GM21529 (cell line): ENCODE measurements around the gene FAM217B.

Experiments used
- ATAC-seq: cut with Tn5 transposase; IDR thresholded peaks from one replicate; pipeline ENCODE4 v1.9.1; 2021; ENCODE audit not compliant: unreplicated experiment

Gene FAM217B

DNA sequence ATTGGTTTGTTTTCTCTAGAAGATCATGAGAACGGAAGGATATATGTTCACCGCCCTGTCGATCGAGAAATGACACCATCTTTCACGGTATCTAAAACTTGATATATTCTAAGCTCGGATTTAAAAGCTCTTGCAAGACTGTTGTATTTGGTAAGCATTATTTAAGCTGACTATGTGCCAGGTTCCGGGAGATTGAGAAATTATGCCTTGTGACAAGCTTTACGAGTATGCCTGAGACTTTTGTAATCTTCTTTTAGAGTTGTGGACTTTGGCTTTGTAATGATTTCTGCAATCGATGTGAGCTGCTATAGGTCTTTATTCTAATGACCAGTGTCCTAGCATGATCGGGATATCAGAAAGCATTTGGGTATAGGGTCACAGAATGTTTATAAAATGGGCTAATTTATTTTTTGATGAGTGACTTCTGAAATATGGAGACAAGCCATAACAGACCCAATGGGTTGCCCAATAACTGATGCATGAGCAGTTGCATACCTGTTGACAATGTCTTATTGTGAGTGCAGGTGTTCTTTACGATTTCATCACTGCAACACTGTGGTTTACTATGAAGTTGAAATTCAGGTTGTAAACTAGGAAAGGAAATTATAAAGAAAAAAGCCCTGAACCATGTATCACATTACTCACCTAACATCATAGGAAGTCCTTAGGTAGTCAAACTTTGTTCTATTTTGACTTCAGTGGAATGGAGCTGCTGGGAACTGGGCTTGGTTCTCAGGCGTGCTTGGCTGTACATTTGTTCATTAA, 32.0 kb downstream of the FAM217B start:
- no peak for ATAC-seq

DNA sequence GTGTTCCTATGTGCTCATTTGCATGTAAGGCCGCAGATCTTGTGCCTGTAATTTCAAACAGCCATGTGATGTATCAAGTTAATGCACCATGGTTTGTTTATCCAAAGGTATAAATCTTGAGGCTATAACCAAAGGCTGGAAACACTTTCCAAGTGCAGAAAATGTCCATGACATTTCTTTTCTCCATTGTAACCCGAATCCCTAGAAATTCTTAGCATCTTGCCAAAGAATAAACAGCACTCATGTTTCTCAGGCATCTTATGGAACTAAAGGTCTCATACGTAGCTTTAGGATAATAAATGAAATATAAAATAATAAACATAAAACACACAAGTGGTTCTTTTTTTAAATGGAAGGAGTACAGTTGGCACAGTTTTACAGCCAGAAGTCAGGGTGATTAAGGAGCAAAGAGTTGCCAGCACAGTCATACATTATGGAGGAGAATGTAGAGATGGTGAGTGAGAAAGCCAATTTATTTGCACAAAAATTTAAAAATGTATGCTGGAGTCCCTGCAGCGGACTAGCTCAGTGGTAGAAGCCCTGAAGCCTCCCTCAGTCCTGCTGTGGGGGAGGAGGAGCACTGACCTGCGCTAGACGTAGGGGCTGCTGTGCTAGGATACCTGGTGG, 36.1 kb downstream of the FAM217B start:
- ATAC-seq = no peak

DNA sequence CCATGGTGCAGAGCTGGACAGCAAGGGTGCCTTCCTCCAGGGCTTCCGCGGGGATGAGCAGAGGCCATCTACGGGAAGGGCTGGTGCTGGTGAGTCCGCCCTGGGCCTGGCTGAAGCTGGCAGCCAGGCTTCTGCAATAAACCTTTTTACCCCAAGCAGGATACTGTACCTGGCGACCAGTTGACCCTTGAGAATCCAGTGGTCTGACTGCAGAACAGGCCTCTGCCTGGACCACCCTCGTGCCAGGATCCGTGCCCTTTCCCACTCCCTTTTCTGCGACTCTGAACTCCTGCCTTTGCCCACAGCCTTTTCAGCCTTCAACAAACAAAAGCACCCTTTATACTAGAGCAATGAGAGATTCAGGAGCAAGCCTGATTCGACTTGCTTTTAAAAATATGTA, 36.9 kb downstream of the FAM217B start:
- no peak for ATAC-seq

DNA sequence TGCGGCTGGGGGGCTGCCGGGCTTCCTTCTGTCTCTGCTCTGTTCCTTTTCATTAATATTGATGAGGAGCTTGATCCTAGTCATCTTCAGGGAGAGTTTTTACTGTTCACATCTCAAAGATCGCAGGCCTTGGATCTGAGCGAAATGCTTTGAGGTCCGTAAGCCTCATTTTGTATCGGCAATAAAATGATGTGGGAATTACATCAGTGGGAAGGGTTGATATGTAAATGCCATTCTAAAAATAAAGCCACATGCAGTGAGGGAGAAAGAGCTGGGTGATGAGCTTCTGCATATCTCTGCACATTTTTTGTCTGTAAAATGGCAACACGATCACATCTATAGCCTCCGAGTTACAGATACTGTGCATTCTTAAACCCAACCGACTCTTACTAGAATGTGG, 42.9 kb downstream of the FAM217B start:
- no peak for ATAC-seq

DNA sequence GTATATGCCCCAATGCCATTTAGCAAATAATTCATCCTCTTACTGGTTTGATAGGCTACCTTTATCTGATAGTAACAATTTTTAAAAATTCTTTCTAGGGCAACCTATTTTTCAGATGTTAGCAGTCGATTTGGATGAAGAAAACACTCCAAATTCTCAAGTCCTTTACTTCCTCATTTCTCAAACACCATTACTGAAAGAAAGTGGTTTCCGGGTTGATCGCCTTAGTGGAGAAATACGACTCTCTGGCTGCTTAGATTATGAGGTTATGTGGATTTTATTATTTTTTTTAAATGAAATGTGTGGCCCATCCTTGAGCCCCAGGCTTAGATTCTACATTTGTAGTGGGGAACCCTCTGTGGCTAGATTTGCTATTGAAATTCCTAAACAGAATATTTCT, 44.4 kb downstream of the FAM217B start:
- ATAC-seq = no peak

DNA sequence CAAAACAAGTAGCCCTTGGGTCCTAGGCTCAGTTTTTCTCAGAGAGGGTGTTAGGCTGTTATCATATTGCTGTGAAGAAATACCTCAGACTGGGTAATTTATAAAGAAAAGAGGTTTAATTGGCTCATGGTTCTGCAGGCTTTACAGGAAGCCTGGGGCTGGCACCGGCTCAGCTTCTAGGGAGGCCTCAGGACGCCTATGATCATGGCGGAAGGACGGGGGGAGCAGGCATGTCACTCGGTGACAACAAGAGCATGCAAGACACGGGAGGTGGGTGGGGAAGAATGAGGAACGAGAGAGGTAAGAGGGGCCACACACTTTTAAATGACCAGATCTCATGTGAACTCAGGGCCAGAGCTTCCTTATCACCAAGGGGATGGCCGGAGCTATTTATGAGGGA, 45.0 kb downstream of the FAM217B start:
- no peak for ATAC-seq

DNA sequence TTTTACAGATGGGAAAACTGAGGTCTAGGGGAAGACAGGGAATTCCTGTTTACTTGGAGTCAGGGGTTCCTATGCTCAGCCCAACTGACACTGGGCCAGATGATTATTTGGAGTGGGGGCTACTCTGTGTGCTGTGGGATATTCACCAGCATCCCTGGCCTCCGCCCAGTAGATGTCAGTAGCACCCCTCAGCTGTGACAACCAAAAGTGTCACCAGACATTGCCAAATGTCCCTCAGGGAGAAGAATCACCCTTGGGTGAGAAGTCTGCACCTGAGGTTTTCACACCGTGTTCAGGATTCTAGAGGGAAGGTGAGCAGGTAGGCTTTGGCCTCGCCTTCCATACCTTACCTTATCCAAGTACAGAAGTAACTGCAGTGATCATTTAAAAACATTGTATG, 45.7 kb downstream of the FAM217B start:
- no peak for ATAC-seq

DNA sequence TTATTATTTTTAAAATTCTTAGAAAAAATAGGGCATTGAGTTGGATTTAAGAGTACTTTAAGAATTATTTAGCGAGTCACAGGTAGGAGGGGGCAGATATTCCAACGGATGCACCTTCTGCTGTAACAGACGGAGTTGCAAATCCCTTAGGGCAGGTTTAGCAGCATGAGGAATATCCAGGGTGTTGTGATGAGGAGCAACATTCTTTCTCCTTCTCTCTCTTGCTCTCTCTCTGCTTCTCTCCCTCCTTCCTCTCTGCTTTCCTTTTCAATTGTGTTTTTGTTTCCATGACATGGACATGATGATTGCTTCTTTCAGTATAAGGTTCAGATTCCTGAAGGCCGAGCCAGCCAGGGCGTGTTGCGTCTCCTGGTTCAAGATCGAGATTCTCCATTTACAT, 46.9 kb downstream of the FAM217B start:
- ATAC-seq = no peak

DNA sequence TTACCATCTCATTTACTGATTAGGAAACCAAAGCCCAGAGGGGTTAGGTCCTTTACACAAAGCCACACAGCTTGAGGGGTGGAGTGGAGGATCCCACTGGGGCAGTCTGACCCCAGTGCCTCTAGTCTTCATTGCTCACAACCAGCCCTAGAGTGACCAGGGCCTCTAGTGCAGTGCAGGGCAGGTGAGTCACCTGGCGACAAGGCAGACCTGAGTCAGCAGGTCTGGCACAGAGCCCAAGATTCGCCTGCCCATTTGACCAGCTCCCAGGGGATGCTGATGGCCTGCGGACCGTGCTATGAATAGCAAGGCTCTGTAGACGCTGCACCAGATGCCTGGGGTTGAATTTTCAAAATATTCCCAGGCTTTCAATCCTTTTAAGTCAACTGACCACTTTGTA, 48.0 kb downstream of the FAM217B start:
- ATAC-seq = no peak

DNA sequence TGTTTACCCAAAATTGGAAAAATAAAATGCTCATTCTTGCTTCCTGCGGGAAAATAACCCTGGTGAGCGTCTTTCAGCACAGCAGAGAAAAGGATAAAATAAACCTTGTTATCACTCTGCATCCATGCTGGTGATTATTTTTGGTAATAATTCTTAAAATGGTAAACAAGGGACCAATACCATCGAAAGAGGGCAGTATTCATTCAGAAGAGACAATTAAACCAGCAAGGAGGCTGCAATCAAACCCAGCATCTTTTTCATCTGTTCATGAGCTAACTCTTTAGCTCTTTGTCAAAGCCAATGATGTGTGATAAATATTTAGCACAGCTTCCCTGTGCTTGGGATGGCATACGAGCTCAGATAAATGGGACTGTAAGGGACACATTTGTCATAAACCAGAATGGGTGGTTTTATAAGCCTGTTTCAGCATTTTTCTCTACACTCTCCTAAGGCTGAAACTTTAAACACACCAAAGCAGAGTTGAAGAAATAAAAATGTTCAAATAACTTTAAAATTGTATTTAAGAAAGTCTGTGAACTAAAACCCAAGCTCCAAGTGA, 52.4 kb downstream of the FAM217B start:
- ATAC-seq = no peak

DNA sequence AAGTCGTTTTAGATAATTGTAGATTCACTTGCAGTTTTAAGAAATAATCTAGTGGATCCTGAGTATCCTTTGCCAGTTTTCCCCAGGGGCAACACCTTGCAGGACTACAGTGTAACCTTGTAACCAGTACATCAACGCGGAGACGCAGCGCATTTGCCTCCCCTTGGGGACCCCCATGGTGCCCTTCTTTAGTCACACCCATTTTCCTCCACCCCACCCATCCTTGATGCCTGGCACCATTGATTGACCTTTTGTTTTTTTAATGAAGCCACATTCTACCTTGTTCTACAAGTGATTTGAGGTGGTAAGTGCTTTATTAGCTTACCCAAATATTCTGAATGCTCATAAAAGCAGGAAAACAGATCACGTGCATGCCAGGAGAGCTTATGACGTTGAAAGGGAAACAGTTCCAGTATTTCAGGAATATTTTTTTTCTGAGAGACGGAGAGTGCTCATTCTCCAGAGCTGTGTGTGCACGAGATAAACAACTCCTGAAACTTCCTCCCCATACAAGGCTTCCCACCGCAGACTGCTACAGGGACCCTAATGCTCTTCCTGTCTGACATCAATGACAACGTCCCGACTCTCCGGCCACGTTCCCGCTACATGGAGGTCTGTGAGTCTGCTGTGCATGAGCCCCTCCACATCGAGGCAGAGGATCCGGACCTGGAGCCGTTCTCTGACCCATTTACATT, 53.7 kb downstream of the FAM217B start:
- ATAC-seq = no peak

DNA sequence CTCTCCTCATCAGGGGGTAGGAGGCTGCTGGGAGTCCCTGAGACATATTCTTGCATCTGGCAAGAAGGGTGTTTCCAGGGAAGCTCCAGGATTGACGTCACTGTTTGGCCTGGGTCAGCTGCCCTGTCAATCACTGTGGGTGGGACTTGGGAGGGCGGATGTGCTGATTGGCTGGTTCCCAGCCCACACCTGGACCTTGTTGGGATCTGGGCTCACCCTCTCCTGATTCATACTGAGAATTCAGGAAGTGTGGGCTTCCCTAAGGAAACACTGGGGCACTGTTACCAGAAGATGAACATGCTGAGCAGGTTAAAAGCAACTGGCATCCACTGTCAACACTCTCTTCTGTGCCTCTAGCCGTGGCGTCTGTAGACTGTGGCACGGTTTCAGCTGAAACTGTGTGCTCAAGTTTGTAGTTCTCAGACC, 54.5 kb downstream of the FAM217B start:
- ATAC-seq = no peak

DNA sequence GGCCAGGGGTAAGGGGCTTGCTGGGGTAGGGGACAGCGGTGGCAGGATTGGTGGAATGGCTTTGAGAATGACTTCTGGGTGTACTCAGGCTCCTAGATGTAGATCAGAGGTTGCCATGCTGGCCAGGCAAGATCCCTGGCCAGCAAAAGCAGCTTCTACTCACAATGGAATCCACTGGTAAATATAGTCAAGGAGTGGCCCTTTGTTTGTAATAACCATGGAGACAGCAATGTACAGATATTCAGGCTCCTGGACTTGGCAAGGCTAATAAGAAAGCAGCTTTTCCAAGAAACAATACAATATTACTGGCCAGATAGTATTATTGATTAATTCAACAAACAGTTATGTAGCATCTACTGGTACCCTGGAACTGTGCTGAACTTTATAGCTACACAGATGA, 55.9 kb downstream of the FAM217B start:
- ATAC-seq = no peak

DNA sequence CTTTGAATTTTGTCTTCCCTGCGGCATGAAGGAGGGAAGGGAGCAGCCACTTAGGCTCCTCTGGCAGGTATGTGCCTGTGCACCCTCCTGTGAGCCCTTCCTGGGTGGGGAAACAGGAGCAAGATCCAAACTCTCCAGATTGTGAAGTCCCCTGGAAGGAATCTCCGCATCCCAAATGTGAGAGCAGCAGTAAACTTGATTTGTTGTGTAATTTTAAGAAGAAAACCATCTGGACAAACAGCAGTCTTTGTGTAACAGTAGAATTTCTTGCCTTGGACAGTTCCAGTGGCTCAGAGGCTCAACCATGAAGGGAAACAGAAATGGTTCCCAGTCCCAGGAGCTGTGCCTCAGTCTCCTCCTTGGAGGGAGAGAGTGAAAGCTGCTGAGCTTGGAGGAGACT, 57.7 kb downstream of the FAM217B start:
- ATAC-seq = no peak
